Stimulated activated CD4-positive, alpha-beta T cell treated with anti-CD3 and anti-CD28 coated beads, TNF-alpha, amount 100 ng/mL, for 48 hours (primary cell): ENCODE data around the gene KLKB1.

ENCODE experiments used
- DNase-seq, 3 donors: peaks; one replicate each; pipeline ENCODE4 v3.0.0-alpha.2; 2020; ENCODE audit warnings: low read depth in 3 of 3

KLKB1 gene

DNA sequence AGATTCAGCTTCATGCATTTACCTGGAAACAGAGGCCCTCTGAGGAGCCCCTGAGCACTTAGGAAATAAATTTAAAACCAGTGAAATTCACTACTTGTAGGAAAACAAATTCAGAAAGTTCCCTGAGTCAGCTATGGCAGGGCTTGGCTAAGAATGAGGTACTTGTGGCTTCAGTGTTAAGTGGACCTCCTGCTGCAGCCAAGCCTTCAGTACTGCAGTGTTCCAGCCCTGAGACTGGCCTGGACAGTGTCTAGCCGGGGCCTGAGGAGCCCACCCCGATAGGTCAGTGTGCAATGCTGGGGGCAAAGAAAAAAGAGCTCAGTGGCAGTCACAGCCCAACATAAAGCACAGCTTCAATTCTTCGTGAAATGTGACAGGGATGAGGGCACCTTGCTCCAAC, 80.6 kb downstream of the KLKB1 start:
- no peak for DNase-seq
